ENCODE measurements around the gene CD82.

DNA sequence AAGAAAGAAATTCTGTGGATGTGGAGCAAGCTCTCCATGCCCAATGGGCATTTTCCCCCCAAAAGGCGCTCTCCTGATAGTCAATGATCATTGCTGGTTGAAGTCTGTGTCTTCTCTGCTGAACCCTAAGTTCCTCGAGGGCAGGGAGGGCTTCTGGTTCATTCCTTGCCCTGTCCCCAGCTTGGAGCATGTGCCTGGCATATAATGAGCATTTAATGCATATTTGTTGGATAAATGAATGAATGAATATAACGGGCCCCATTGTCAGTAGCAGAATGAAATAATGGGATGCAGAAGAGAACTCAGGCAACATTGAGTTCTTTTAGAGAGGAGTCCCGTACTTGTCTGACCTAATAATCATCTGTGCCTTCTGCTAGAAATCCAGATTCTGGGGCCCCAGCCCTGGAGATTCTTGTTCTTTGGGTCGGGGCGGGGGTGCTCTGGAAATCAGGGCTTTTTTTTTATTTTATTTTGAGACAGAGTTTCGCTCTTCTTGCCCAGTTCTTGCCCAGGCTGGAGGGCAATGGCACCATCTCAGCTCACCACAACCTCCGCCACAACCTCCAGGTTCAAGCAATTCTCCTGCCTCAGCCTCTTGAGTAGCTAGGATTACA lies 64.4 kb downstream of the CD82 start:
- TF ChIP-seq, protein P1, sequence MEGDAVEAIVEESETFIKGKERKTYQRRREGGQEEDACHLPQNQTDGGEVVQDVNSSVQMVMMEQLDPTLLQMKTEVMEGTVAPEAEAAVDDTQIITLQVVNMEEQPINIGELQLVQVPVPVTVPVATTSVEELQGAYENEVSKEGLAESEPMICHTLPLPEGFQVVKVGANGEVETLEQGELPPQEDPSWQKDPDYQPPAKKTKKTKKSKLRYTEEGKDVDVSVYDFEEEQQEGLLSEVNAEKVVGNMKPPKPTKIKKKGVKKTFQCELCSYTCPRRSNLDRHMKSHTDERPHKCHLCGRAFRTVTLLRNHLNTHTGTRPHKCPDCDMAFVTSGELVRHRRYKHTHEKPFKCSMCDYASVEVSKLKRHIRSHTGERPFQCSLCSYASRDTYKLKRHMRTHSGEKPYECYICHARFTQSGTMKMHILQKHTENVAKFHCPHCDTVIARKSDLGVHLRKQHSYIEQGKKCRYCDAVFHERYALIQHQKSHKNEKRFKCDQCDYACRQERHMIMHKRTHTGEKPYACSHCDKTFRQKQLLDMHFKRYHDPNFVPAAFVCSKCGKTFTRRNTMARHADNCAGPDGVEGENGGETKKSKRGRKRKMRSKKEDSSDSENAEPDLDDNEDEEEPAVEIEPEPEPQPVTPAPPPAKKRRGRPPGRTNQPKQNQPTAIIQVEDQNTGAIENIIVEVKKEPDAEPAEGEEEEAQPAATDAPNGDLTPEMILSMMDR (IDR thresholded peaks at IDR 0.05; ENCODE audit: low read depth, low read length, poor library complexity, severe bottlenecking), result no peak
- TF ChIP-seq EZH2phosphoT487 (IDR thresholded peaks at IDR 0.05; ENCODE audit: borderline replicate concordance, low read length), result no peak

All from DOHH2 (cell line).